ENCODE data around the gene TXNDC8.

DNA sequence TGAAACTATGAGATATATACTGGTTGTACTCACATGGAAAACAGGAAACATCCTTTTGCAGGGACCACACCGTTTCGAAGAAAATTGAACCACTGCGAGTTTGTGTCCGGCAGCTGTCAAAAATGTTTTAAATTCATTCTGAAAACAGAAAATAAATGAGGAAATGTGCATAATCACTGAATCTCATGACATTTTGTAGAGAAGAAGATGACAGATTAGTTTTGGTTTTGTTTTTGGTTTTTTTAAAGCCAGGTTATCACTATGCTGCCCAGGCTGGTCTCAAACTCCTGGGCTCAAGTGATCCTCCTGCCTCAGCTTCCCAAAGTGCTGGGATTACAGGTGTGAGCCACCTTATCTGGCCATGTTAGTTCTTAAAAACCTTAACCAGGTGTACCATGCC lies 3.5 kb downstream of the TXNDC8 start:
- TF ChIP-seq, protein P1, sequence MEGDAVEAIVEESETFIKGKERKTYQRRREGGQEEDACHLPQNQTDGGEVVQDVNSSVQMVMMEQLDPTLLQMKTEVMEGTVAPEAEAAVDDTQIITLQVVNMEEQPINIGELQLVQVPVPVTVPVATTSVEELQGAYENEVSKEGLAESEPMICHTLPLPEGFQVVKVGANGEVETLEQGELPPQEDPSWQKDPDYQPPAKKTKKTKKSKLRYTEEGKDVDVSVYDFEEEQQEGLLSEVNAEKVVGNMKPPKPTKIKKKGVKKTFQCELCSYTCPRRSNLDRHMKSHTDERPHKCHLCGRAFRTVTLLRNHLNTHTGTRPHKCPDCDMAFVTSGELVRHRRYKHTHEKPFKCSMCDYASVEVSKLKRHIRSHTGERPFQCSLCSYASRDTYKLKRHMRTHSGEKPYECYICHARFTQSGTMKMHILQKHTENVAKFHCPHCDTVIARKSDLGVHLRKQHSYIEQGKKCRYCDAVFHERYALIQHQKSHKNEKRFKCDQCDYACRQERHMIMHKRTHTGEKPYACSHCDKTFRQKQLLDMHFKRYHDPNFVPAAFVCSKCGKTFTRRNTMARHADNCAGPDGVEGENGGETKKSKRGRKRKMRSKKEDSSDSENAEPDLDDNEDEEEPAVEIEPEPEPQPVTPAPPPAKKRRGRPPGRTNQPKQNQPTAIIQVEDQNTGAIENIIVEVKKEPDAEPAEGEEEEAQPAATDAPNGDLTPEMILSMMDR (IDR thresholded peaks at IDR 0.05; ENCODE audit: low read depth, low read length, poor library complexity, severe bottlenecking): no peak
- no peak for TF ChIP-seq EZH2phosphoT487 (IDR thresholded peaks at IDR 0.05; ENCODE audit: borderline replicate concordance, low read length)
